Activated CD4-positive, alpha-beta T cell treated with anti-CD3 and anti-CD28 coated beads for 1 hour (primary cell): Measurements from ENCODE around the gene CKLF.
A peak's percentile ranks its signal among the peaks of the same experiment; 100 is the strongest.
"Not testable (repeated sequence)": the region's sequence is repeated elsewhere in the genome, so short reads cannot be mapped to it uniquely, and the experiment has no call there.

Experiments used
- DNase-seq: peaks from one replicate; pipeline ENCODE4 v3.0.0-alpha.2; 2020

Gene CKLF

DNA sequence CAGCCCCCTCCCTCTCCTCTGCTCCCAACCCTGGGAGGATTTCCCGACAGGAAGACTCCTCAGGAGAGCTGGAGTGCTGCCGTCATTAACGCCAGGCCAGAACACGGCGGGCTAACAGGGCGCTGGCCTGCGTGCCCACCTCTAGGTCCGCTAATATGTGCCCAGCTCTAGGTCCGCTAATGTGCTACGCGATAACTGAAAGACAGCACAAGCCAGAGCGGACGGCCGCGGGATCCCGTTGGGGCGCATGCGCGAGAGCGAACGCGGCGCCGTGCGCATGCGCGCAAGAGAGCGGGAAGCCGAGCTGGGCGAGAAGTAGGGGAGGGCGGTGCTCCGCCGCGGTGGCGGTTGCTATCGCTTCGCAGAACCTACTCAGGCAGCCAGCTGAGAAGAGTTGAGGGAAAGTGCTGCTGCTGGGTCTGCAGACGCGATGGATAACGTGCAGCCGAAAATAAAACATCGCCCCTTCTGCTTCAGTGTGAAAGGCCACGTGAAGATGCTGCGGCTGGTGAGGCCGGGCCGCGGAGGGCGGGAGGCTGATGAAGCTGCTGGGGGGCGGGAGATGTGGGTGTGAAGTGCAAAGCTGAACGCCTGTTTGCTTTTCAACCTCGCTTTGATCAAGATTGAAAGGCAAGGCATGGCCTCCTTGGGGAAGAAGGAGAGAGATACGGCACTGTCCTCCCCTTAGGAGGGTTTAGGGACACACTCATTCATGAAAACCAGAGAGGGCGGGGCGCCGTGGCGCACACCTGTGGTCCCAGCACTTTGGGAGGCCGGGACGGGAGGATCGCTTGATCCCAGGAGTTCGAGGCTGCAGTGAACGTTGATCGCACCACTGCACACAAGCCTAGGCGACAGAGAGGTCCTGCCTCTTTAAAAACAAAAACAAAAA, at the start of gene CKLF:
TSS of gene CKLF (plus strand) at position 291 of the 892 bp plus-strand sequence. CDS start at position 431, 140 bp downstream.
- peak; percentile 90 for DNase-seq

DNA sequence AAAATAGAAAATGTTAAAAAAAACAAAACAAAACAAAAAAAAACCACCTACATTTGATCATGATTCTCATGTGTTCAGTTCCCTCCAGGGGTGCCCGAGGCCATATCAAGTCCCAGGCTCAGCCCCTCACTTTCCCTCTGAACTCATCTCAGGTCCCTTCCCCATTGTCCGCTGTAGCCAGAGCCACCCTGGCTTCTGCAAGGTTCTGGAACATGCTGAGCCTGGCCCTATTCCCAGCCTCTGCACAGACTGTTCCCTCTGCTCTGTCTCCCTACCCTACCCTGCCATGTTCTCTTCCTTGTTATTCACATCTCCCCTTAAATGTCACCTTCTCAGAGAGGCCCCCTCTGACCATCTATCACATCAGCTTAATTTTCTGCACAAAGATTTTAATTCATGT, 49.3 kb upstream of the CKLF start:
- DNase-seq: no peak

DNA sequence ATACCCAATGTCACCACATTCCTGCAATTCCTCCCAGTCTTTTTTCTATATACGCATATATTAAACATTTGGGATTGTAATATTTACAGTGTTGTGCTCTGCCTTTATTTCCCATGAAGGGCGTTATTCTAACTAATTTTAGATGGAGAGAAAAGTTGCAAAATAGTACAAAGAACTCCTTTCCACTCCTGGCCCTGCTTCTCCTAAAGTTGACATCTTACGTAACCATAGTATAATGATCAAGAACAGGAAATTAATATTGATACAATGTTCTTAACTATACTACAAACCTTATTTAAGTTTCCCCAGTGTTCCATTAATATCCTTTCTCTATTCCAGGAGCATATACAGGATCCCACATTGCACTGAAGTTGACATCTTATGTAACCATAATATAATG, 48.8 kb upstream of the CKLF start:
- DNase-seq: no peak

- no peak for DNase-seq
Observed at GRCh38 chr16:66507731-66508239, 44.6 kb upstream of the CKLF start.

GRCh38 chr16:66508248-66508913, 44.0 kb upstream of the CKLF start:
- DNase-seq: no peak

- no peak for DNase-seq
Observed at GRCh38 chr16:66508914-66509496, 43.4 kb upstream of the CKLF start.

- no peak for DNase-seq
Observed at GRCh38 chr16:66509576-66509975, 42.8 kb upstream of the CKLF start.

DNA sequence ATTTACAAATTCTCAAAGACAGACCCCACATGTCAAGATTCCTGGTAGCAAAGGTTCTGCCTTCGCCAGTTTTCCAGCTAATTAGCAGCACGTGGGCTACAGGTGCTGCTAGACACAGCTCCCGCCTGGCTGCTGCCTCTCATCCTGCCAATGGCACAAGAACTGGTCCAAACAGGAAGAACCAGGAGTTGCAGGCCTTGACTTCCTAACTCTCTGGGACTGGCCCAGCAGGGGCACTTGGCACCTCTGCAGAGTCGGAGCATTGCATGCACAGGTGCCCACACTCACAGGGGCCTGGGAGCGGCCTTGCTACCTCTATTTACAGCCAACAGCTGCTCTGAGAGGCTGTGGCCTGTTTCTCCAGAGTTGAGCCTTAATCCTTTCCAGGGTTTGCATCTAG, 42.1 kb upstream of the CKLF start:
- DNase-seq: no peak

GRCh38 chr16:66510711-66511601, 41.4 kb upstream of the CKLF start:
- no peak for DNase-seq

GRCh38 chr16:66511602-66512271, 40.6 kb upstream of the CKLF start:
- no peak for DNase-seq

DNA sequence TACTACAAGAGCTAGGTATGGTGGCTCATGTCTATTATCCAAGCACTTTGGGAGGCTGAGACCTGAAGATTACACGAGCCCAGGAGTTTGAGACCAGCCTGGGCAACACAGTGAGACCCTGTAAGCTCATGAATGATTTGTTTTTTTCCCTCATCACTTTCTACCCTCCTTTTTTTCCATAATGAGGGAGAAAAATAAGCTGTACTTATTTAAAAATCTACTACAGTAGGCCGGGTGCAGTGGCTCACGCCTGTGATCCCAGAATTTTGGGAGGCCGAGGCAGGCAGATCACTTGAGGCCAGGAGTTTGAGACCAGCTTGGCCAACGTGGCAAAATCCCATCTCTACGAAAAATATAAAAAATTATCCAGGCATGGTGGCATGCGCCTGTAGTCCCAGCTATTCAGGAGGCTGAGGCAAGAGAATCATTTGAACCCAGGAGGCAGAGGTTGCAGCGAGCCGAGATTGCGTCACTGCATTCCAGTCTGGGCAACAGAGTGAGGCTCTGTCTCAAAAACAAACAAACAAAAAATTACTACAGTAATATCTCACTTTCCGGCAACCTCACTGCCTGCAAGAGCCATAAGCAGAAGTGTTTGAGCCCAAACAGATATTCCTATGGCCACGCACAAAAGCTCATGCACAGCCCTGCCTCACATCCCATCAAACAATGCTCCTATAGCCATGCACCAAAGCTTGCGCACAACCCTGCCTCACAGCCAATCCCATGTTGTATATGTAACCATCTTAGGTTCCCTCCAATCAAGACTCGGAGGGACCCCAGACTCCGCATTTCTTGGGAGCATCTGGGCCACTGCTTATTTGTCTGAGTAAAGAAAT, 39.9 kb upstream of the CKLF start:
- no peak for DNase-seq

DNA sequence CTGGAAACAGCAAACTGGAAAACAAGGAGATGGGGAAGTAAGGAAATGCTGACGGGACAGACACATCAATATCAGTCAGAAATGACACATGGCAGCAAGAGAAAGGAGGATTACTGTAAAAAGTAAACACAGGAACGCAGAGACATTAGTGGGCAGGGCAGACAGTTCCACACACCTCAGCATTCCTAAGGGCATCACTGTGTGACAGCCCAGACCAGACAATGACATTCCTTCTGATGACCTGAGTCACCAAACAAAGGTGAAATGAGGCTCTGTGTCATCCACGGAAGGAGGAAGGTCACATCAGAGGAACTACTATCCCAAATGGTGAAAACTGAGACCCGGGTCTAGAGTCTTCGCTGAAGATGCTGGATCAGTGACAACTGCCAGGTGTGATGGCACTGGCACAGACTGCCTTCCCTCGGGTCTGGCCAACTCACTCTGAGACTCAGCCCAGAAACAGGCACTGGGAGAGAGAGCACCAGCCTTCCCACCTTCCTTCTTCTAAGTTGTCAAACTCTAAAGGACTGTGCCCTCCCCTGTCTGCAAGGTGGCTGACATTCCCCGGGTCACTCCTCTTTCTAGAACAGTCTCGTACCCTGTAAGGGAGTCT, 39.2 kb upstream of the CKLF start:
- DNase-seq: no peak

DNA sequence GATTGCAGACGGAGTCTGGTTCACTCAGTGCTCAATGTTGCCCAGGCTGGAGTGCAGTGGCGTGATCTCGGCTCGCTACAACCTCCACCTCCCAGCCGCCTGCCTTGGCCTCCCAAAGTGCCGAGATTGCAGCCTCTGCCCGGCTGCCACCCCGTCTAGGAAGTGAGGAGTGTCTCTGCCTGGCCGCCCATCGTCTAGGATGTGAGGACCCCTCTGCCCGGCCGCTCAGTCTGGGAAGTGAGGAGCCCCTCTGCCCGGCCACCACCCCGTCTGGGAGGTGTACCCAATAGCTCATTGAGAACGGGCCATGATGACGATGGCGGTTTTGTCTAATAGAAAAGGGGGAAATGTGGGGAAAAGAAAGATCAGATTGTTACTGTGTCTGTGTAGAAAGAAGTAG, 38.0 kb upstream of the CKLF start:
- not testable (repeated sequence) for DNase-seq

GRCh38 chr16:66514980-66515595, 37.3 kb upstream of the CKLF start:
- DNase-seq: not testable (repeated sequence)

- DNase-seq: no peak
Observed at GRCh38 chr16:66515596-66516508, 36.5 kb upstream of the CKLF start.

GRCh38 chr16:66516509-66516807, 35.9 kb upstream of the CKLF start:
- no peak for DNase-seq

DNA sequence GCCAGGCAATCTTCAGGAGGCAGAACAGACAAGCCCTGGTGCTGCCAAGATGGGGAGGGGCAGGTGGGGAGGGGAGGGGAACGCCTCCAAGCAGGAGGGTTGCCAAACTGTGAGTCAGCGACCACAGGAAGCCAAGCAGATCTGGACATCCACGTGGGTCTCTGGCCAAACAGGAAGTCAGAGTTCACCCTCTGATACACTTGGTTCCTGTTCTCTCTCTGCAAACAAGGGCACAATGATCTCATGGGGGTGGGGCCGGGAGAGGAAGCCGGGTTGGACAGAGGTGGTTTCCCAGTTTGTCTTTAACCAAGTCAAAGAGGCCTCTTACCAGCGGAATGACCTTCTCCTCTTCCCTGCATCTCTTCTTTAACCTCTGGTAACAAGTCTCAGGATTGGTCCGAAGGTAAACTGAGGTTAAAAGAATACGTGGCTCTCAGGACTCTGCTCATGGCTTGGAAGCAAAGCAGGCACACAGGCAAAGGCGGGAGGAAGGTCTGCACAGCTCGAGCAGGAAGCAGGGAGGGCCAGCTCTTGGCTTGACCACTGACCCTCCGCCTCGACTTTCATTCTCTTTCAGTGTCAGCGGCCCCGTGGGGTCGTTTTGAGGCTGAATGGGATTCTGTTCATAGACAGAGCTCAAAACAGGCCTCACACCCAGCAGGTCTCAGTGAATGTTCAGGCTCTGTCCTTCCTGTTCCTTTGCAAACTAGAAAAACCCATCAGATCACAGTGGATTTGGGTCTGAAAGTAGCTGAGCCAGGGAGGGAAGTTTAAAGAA, 35.4 kb upstream of the CKLF start:
- DNase-seq: peak; percentile 45

DNA sequence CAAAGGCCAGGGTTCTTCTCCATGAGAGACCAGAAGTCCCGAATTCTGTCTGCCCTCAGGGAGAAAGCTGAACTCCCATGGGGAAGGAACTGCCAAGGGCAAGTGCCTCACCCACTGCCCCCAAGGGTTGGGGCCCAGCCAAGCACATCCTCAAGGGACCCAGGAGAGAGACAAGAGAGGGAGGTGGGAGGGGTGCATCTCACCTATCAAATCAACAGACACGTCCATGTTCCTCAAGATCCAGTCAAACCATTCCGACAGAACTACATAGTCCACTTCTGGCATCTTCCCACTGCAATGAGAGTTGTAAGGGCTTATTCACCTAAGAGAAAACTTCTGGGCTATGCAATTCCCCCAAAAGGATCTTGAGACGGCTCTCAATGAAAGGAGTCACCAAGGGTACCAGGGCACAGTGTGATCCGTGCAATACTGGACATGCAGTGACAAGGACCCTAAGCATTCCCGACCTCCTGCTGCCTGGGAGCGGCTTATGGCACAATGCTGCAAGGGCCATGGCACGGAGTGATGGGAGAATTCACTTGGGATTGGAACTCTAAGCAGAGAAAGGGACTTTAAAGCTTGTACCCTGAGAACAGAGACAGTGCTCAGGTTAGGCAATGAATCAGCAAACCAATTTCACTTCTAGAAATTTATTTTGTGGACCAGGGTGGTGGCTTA, 34.7 kb upstream of the CKLF start:
- DNase-seq: no peak
